IMR-90 (cell line): ENCODE results near the gene TBCC. TPM values are rescaled to one million over a fixed set of nuclear protein-coding genes. Genes with fewer than 3 reads are reported as not detected.
"Not testable (repeated sequence)": the region's sequence is repeated elsewhere in the genome, so short reads cannot be mapped to it uniquely, and the experiment has no call there.

ENCODE experiments used
- ATAC-seq: fragments of 200-7000 bp; cut with Tn5 transposase; 2 replicates; pipeline ENCODE4 v1.9.1; 2020; ENCODE audit warnings: low read depth, mild to moderate bottlenecking, moderate library complexity
- BruUV-seq: library from RNA; stranded (reverse); fragments of 400-500 nt; replicated peaks from 2 replicates; lab custom pipeline; 2021; lab: Mats Ljungman, UMichigan
- CTCF ChIA-PET: fragments of 300-600 bp; formaldehyde crosslinking; extraction: SDS; loops from one replicate; lab custom pipeline; 2021; ENCODE audit warnings: antibody characterized with exemption; lab: Yijun Ruan, JAX
- POLR2A ChIA-PET: fragments of 300-600 bp; sonication (Branson Sonifier 250); formaldehyde crosslinking; loops from one replicate; lab custom pipeline; 2022; ENCODE audit warnings: antibody characterized with exemption; ENCODE audit not compliant: unreplicated experiment; lab: Charles Lee
- DNase-seq: peaks from one replicate; pipeline ENCODE4 v3.0.0; 2013
- H2AFZ ChIP-seq: replicated peaks from 2 replicates; pipeline ENCODE3; 2013; ENCODE audit warnings: low read length, mild to moderate bottlenecking; ENCODE audit not compliant: poor library complexity
- H2AK5ac ChIP-seq: 2 replicates; pipeline ENCODE4 v1.6.1; 2013; ENCODE audit warnings: low read depth, low read length, inconsistent platforms
- H2AK9ac ChIP-seq: replicated peaks from 2 replicates; pipeline ENCODE3; 2013; ENCODE audit warnings: mild to moderate bottlenecking, low read depth, low read length, moderate library complexity; ENCODE audit not compliant: poor library complexity
- H2BK120ac ChIP-seq: 2 replicates; pipeline ENCODE4 v1.6.1; 2013; ENCODE audit warnings: low read depth, low read length, inconsistent platforms
- H2BK15ac ChIP-seq: 3 replicates; pipeline ENCODE4 v1.6.1; 2013; ENCODE audit warnings: low read depth, low read length, inconsistent platforms
- H2BK20ac ChIP-seq: 2 replicates; pipeline ENCODE4 v1.6.1; 2013; ENCODE audit warnings: low read depth, mild to moderate bottlenecking, inconsistent platforms, low read length, moderate library complexity
- H2BK5ac ChIP-seq: 2 replicates; pipeline ENCODE4 v1.6.1; 2013; ENCODE audit warnings: mild to moderate bottlenecking, low read depth, low read length, inconsistent platforms; ENCODE audit not compliant: poor library complexity, severe bottlenecking
- H3K14ac ChIP-seq: replicated peaks from 2 replicates; pipeline ENCODE4 v1.6.1; 2013; ENCODE audit warnings: low read depth, low read length, inconsistent platforms
- H3K18ac ChIP-seq: 2 replicates; pipeline ENCODE4 v1.6.1; 2013; ENCODE audit warnings: low read depth, low read length, control low read depth
- H3K23ac ChIP-seq: 2 replicates; pipeline ENCODE4 v1.6.1; 2013; ENCODE audit warnings: low read depth, low read length, inconsistent platforms
- H3K27ac ChIP-seq: 2 replicates; pipeline ENCODE4 v1.5.1; 2013; ENCODE audit warnings: mild to moderate bottlenecking, control low read depth, low read length; ENCODE audit not compliant: insufficient read depth
- H3K27me3 ChIP-seq: 2 replicates; pipeline ENCODE4 v1.6.1; 2013; ENCODE audit warnings: low read length; ENCODE audit not compliant: control insufficient read depth, insufficient read depth
- H3K36me3 ChIP-seq: 2 replicates; pipeline ENCODE4 v1.6.1; 2013; ENCODE audit warnings: low read length, mixed read lengths; ENCODE audit not compliant: control insufficient read depth, insufficient read depth
- H3K4ac ChIP-seq: 2 replicates; pipeline ENCODE4 v1.6.1; 2013; ENCODE audit warnings: low read depth, low read length, inconsistent platforms
- H3K4me1 ChIP-seq: 2 replicates; pipeline ENCODE4 v1.6.1; 2013; ENCODE audit warnings: low read length, mixed read lengths; ENCODE audit not compliant: control insufficient read depth, insufficient read depth
- H3K4me2 ChIP-seq: 2 replicates; pipeline ENCODE4 v1.6.1; 2013; ENCODE audit warnings: low read depth, mild to moderate bottlenecking, control low read depth, low read length, moderate library complexity
- H3K4me3 ChIP-seq: 2 replicates; pipeline ENCODE4 v1.5.1; 2013; ENCODE audit warnings: low read depth, mild to moderate bottlenecking, control low read depth, low read length, moderate library complexity; ENCODE audit not compliant: insufficient read depth
- H3K56ac ChIP-seq: 2 replicates; pipeline ENCODE4 v1.6.1; 2013; ENCODE audit warnings: low read length, inconsistent platforms; ENCODE audit not compliant: insufficient read depth; ENCODE audit errors: extremely low read depth
- H3K79me1 ChIP-seq, 2 experiments: 2 replicates each; pipeline ENCODE4 v1.6.1; 2013; ENCODE audit warnings: low read length in 2 of 2, inconsistent platforms in 1 of 2, low read depth in 1 of 2
- H3K9ac ChIP-seq: 2 replicates; pipeline ENCODE4 v1.6.1; 2013; ENCODE audit warnings: low read depth, low read length, control low read depth
- H3K9me1 ChIP-seq: 2 replicates; pipeline ENCODE4 v1.6.1; 2013; ENCODE audit warnings: low read length, inconsistent platforms; ENCODE audit not compliant: insufficient read depth
- H3K9me3 ChIP-seq: 2 replicates; pipeline ENCODE4 v1.6.1; 2013; ENCODE audit warnings: low read length; ENCODE audit not compliant: control insufficient read depth, insufficient read depth
- H4K20me1 ChIP-seq: 2 replicates; pipeline ENCODE4 v1.6.1; 2013; ENCODE audit warnings: low read length, inconsistent platforms; ENCODE audit not compliant: insufficient read depth
- H4K5ac ChIP-seq: 2 replicates; pipeline ENCODE4 v1.6.1; 2013; ENCODE audit warnings: mild to moderate bottlenecking, low read depth, low read length, control low read depth
- H4K8ac ChIP-seq, 2 experiments: 2 replicates each; pipeline ENCODE4 v1.6.1; 2013; ENCODE audit warnings: low read depth in 2 of 2, low read length in 2 of 2, control low read depth in 1 of 2, inconsistent platforms in 1 of 2
- H4K91ac ChIP-seq: 2 replicates; pipeline ENCODE4 v1.6.1; 2013; ENCODE audit warnings: low read depth, low read length, inconsistent platforms; ENCODE audit not compliant: insufficient read depth
- MAZ ChIP-seq: IDR thresholded peaks from 2 replicates; pipeline ENCODE4 v1.6.1; 2012; ENCODE audit warnings: low read depth, mild to moderate bottlenecking, low read length, improper control_type of control experiment, moderate library complexity, borderline replicate concordance
- WGBS, 2 experiments: methylation state at CpG; one replicate each; pipeline versions ENCODE4 v1.1.5 to v1.1.7; 2013; ENCODE audit warnings: missing lambda C conversion rate in 2 of 2; ENCODE audit not compliant: insufficient read length in 1 of 2; ENCODE audit errors: extremely low coverage in 2 of 2; 5-methylcytosine and 5-hydroxymethylcytosine counted together
- dilution Hi-C: fragments of 300-500 bp; cut with HindIII; formaldehyde crosslinking; loops from one replicate; pipeline ENCODE4 v1.14.3; 2018; ENCODE audit warnings: low sequenced_read_pairs; ENCODE audit not compliant: unreplicated experiment
- in situ Hi-C: fragments of 300-500 bp; cut with MboI; formaldehyde crosslinking; loops from 3 replicates; pipeline ENCODE4 v1.14.3; 2019; ENCODE audit warnings: low sequenced_read_pairs, inconsistent platforms, mixed read lengths
- intact Hi-C: fragments of 100-400 bp; cut with micrococcal nuclease; formaldehyde crosslinking; loops from 2 replicates; pipeline ENCODE4 v1.10.0; 2022
- polyA plus RNA-seq, 3 experiments: library from polyadenylated mRNA; depleted of rRNA; stranded (reverse); fragments of >200 nt; gene quantifications; 2 replicates each; pipeline ENCODE4 v1.2.3, GENCODE V29; 2012; ENCODE audit warnings: low replicate concordance in 1 of 3
- total RNA-seq: library from RNA; depleted of rRNA; stranded (reverse); fragments of >200 nt; gene quantifications from 2 replicates; pipeline ENCODE4 v1.2.3, GENCODE V29; 2012

The TBCC gene
- total and polyA plus RNA-seq, 2 of the 4 experiments (the other 2 are of a cell fraction) = 23.0 to 32.6 TPM

DNA sequence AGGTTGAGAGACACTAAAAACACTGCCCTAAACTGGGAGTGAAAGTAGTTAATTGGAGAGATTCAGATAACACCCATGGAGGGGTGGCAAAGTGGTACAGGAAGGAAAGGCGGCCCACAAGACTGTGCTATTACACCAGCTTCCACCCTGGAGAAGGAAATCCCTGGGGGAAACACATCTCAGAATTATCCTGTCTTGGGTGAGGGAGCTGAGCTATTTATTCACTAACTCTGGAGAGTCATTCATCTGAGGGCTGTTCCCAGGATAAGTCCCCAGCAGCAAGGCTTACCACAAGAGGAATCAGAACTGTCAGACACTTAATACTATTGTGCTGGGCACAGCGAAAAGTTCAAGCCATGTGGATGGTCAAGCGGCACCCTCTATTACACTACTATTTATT, 9.9 kb downstream of the TBCC start:
- H3K4me3 ChIP-seq = no peak overlapping the region
- no peak overlapping the region for H4K5ac ChIP-seq
- no peak for TF ChIP-seq MAZ
- in situ Hi-C loops (no loop called here), dilution Hi-C loops (no loop called here), intact Hi-C loops (no loop called here)
- no peaks in the 10 kb centered on the region for H4K20me1 ChIP-seq
- no TSS peak for BruUV-seq
- ChIA-PET CTCF (no interaction called here), POLR2A (no interaction called here)
- H2AK9ac ChIP-seq = no peak overlapping the region
- peaks cover 3% of the 10 kb centered on the region; the same call in 1 of the 2 replicates for H3K9me1 ChIP-seq
- no peak overlapping the region for H3K14ac ChIP-seq
- H4K91ac ChIP-seq = no peak overlapping the region
- no peak overlapping the region for H2BK15ac ChIP-seq
- H2AFZ ChIP-seq = no peak overlapping the region
- no peak overlapping the region for H2AK5ac ChIP-seq
- no peak for ATAC-seq
- H2BK20ac ChIP-seq = no peak overlapping the region
- no peak overlapping the region for H3K4ac ChIP-seq
- no peak overlapping the region for H3K56ac ChIP-seq
- H3K4me1 ChIP-seq = 0 out of 2 replicates have a peak, but pooled peaks cover 3% of the 10 kb centered on the region
- no peak overlapping the region for H4K8ac ChIP-seq
- H3K79me1 ChIP-seq = no peaks in the 10 kb centered on the region
- no peaks in the 10 kb centered on the region for H3K27me3 ChIP-seq
- no peak overlapping the region for H3K9ac ChIP-seq
- no peak overlapping the region for H2BK120ac ChIP-seq
- H3K27ac ChIP-seq = no peak overlapping the region
- no peak overlapping the region for H3K23ac ChIP-seq
- no peaks in the 10 kb centered on the region for H3K9me3 ChIP-seq
- H3K18ac ChIP-seq = no peak overlapping the region
- H3K4me2 ChIP-seq = no peak overlapping the region
- WGBS, 2 experiments = no CpG with 5 or more reads among the region's 3 CpGs
- no peak for DNase-seq
- no peak overlapping the region for H2BK5ac ChIP-seq
- H3K36me3 ChIP-seq = no peaks in the 10 kb centered on the region

DNA sequence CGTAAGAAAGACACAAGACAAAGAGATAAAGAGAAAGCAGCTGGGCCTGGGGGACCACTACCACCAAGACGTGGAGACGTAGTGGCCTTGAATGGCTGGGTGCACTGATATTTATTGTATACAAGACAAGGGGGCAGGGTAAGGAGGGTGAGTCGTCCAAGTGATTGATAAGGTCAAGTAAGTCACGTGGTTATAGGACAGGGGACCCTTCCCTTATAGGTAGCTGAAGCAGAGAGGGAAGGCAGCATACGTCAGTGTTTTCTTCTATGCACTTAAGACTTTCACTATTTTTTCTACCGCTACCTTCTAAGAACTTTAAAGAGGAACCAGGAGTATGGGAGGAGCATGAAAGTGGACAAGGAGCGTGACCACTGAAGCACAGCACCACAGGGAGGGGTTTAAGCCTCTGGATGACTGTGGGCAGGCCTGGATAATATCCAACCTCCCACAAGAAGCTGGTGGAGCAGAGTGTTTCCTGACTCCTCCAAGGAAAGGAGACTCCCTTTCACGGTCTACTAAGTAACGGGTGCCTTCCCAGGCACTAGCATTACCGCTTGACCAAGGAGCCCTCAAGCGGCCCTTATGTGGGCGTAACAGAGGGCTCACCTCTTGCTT, 11.9 kb downstream of the TBCC start:
- H3K27ac ChIP-seq, H3K27me3 ChIP-seq, H4K5ac ChIP-seq, H4K91ac ChIP-seq, H3K79me1 ChIP-seq, H3K18ac ChIP-seq, BruUV-seq, H3K23ac ChIP-seq, H2BK120ac ChIP-seq, H3K9me3 ChIP-seq, H4K8ac ChIP-seq, H2BK15ac ChIP-seq, H3K9me1 ChIP-seq, H3K4ac ChIP-seq, H2AK5ac ChIP-seq, H3K9ac ChIP-seq, H4K20me1 ChIP-seq, H2AK9ac ChIP-seq, ATAC-seq, H3K4me3 ChIP-seq, H2AFZ ChIP-seq, H2BK5ac ChIP-seq, H2BK20ac ChIP-seq, DNase-seq, H3K4me2 ChIP-seq, H3K56ac ChIP-seq, H3K14ac ChIP-seq, intact Hi-C loops, dilution Hi-C loops, in situ Hi-C loops, H3K36me3 ChIP-seq, H3K4me1 ChIP-seq: not testable (repeated sequence)
- ChIA-PET CTCF (interaction anchor here (0.6 kb wide), 3 partner anchors 18 to 522 kb away, joined by 3 to 5 read pairs (median 3); no protein-coding TSS in a partner anchor), POLR2A (interaction anchor here (0.6 kb wide), 1 partner anchor 48 kb away, joined by 10 read pairs; the partner anchor contains the start of gene BICRAL)
- no CpG with 5 or more reads among the region's 13 CpGs for WGBS, 2 experiments
